ENCODE data around the gene CDK6.

The CDK6 gene

GRCh38 chr7:92809397-92809759 lies 27.0 kb downstream of the CDK6 start:
- TF ChIP-seq CTCF (IDR thresholded peaks at IDR 0.05): no peak

- TF ChIP-seq CTCF (IDR thresholded peaks at IDR 0.05): no peak
Observed at GRCh38 chr7:92808635-92809034, 27.7 kb downstream of the CDK6 start.

- TF ChIP-seq CTCF (IDR thresholded peaks at IDR 0.05): no peak
Observed at GRCh38 chr7:92808006-92808405, 28.4 kb downstream of the CDK6 start.

- TF ChIP-seq CTCF (IDR thresholded peaks at IDR 0.05): no peak
Observed at GRCh38 chr7:92806496-92806895, 29.9 kb downstream of the CDK6 start.

GRCh38 chr7:92802406-92802805 lies 34.0 kb downstream of the CDK6 start:
- no peak for TF ChIP-seq CTCF (IDR thresholded peaks at IDR 0.05)

GRCh38 chr7:92799446-92800211 lies 36.7 kb downstream of the CDK6 start:
- TF ChIP-seq CTCF (IDR thresholded peaks at IDR 0.05): no peak

GRCh38 chr7:92798517-92799249 lies 37.7 kb downstream of the CDK6 start:
- no peak for TF ChIP-seq CTCF (IDR thresholded peaks at IDR 0.05)

Data from LNCAP (cell line).